ENCODE measurements around the gene TERT.
"Not testable (repeated sequence)": the region's sequence is repeated elsewhere in the genome, so short reads cannot be mapped to it uniquely, and the experiment has no call there.

The TERT gene

GRCh38 chr5:1330847-1331831 is 36.3 kb upstream of the TERT start:
- 96% methylated on average over 32 of the region's 35 CpGs for WGBS (ENCODE audit: insufficient coverage)
- CTCF ChIA-PET, result interaction anchor here (0.8 to 1.1 kb wide), 2 partner anchors 15 to 24 kb away, joined by 3 read pairs; no protein-coding TSS in a partner anchor

GRCh38 chr5:1330146-1330846 is 35.4 kb upstream of the TERT start:
- WGBS (ENCODE audit: insufficient coverage), result 94% methylated on average over 20 of the region's 23 CpGs
- Histone ChIP-seq H3K9me3 (ENCODE audit: control extremely low read depth in 1 of 5, control insufficient read depth in 4 of 5, insufficient read depth in 2 of 5, low read depth in 1 of 5, low read length in 4 of 5) (no peaks in the 10 kb centered on the region), H3K4me3 (ENCODE audit: control insufficient read depth in 1 of 7, extremely low read depth in 1 of 7, insufficient read depth in 4 of 7, low read depth in 2 of 7, low read length in 6 of 7) (no peak overlapping the region), H3K36me3 (ENCODE audit: control insufficient read depth in 4 of 4, insufficient read depth in 4 of 4, low read length in 3 of 4) (peaks cover 6 to 59% (median 47%) of the 10 kb centered on the region in 4 experiments), H3K4me1 (ENCODE audit: control extremely low read depth in 1 of 4, control insufficient read depth in 4 of 4, insufficient read depth in 4 of 4, low read length in 3 of 4) (no peaks in the 10 kb centered on the region), H3K27ac (ENCODE audit: insufficient read depth in 1 of 2, low read depth in 1 of 2, low read length in 2 of 2, poor library complexity in 1 of 2, severe bottlenecking in 2 of 2) (no peak overlapping the region), H3K27me3 (replicated peaks in 2 of 5; ENCODE audit: control insufficient read depth in 4 of 5, insufficient read depth in 5 of 5, low read length in 4 of 5) (no peaks in the 10 kb centered on the region)
- CTCF ChIA-PET, result interaction anchor here (0.8 kb wide), 1 partner anchor 16 kb away, joined by 3 read pairs; no protein-coding TSS in a partner anchor
- POLR2A ChIA-PET, result no interaction called here
- no peak for DNase-seq

More at GRCh38 chr5:1330847-1331831, 36.3 kb upstream of the TERT start:
- POLR2A ChIA-PET, result no interaction called here
- DNase-seq, result no peak
- Histone ChIP-seq H3K4me3 (ENCODE audit: control insufficient read depth in 1 of 7, extremely low read depth in 1 of 7, insufficient read depth in 4 of 7, low read depth in 2 of 7, low read length in 6 of 7) (no peak overlapping the region), H3K27me3 (replicated peaks in 2 of 5; ENCODE audit: control insufficient read depth in 4 of 5, insufficient read depth in 5 of 5, low read length in 4 of 5) (no peaks in the 10 kb centered on the region), H3K27ac (ENCODE audit: insufficient read depth in 1 of 2, low read depth in 1 of 2, low read length in 2 of 2, poor library complexity in 1 of 2, severe bottlenecking in 2 of 2) (no peak overlapping the region), H3K9me3 (ENCODE audit: control extremely low read depth in 1 of 5, control insufficient read depth in 4 of 5, insufficient read depth in 2 of 5, low read depth in 1 of 5, low read length in 4 of 5) (no peaks in the 10 kb centered on the region), H3K36me3 (ENCODE audit: control insufficient read depth in 4 of 4, insufficient read depth in 4 of 4, low read length in 3 of 4) (peaks cover 14 to 63% (median 50%) of the 10 kb centered on the region in 4 experiments), H3K4me1 (ENCODE audit: control extremely low read depth in 1 of 4, control insufficient read depth in 4 of 4, insufficient read depth in 4 of 4, low read length in 3 of 4) (no peaks in the 10 kb centered on the region)

GRCh38 chr5:1329111-1329579 is 34.3 kb upstream of the TERT start:
- H3K9me3 ChIP-seq (ENCODE audit: control extremely low read depth in 1 of 5, control insufficient read depth in 4 of 5, insufficient read depth in 2 of 5, low read depth in 1 of 5, low read length in 4 of 5), result no peaks in the 10 kb centered on the region
- POLR2A ChIA-PET, result no interaction called here
- no peak overlapping the region for H3K4me3 ChIP-seq (ENCODE audit: control insufficient read depth in 1 of 7, extremely low read depth in 1 of 7, insufficient read depth in 4 of 7, low read depth in 2 of 7, low read length in 6 of 7)
- H3K36me3 ChIP-seq (ENCODE audit: control insufficient read depth in 4 of 4, insufficient read depth in 4 of 4, low read length in 3 of 4), result peaks cover 9 to 62% (median 50%) of the 10 kb centered on the region in 4 experiments
- CTCF ChIA-PET, result no interaction called here
- 94% methylated on average over 9 of the region's 9 CpGs for WGBS (ENCODE audit: insufficient coverage)
- H3K27ac ChIP-seq (ENCODE audit: insufficient read depth in 1 of 2, low read depth in 1 of 2, low read length in 2 of 2, poor library complexity in 1 of 2, severe bottlenecking in 2 of 2), result no peak overlapping the region
- H3K4me1 ChIP-seq (ENCODE audit: control extremely low read depth in 1 of 4, control insufficient read depth in 4 of 4, insufficient read depth in 4 of 4, low read length in 3 of 4), result no peaks in the 10 kb centered on the region
- no peak for DNase-seq
- H3K27me3 ChIP-seq (replicated peaks in 2 of 5; ENCODE audit: control insufficient read depth in 4 of 5, insufficient read depth in 5 of 5, low read length in 4 of 5), result no peaks in the 10 kb centered on the region

GRCh38 chr5:1328237-1329110 is 33.6 kb upstream of the TERT start:
- H3K27ac ChIP-seq (ENCODE audit: insufficient read depth in 1 of 2, low read depth in 1 of 2, low read length in 2 of 2, poor library complexity in 1 of 2, severe bottlenecking in 2 of 2); H3K4me3 ChIP-seq (ENCODE audit: control insufficient read depth in 1 of 7, extremely low read depth in 1 of 7, insufficient read depth in 4 of 7, low read depth in 2 of 7, low read length in 6 of 7); H3K4me1 ChIP-seq (ENCODE audit: control extremely low read depth in 1 of 4, control insufficient read depth in 4 of 4, insufficient read depth in 4 of 4, low read length in 3 of 4); DNase-seq; POLR2A ChIA-PET; H3K27me3 ChIP-seq (replicated peaks in 2 of 5; ENCODE audit: control insufficient read depth in 4 of 5, insufficient read depth in 5 of 5, low read length in 4 of 5); H3K9me3 ChIP-seq (ENCODE audit: control extremely low read depth in 1 of 5, control insufficient read depth in 4 of 5, insufficient read depth in 2 of 5, low read depth in 1 of 5, low read length in 4 of 5): not testable (repeated sequence)
- 96% methylated on average over 7 of the region's 7 CpGs for WGBS (ENCODE audit: insufficient coverage)
- CTCF ChIA-PET, result interaction anchor here (1.2 kb wide), 1 partner anchor 11 kb away, joined by 4 read pairs; no protein-coding TSS in a partner anchor
- peaks cover 10 to 62% (median 50%) of the 10 kb centered on the region in 4 experiments for H3K36me3 ChIP-seq (ENCODE audit: control insufficient read depth in 4 of 4, insufficient read depth in 4 of 4, low read length in 3 of 4)

DNA sequence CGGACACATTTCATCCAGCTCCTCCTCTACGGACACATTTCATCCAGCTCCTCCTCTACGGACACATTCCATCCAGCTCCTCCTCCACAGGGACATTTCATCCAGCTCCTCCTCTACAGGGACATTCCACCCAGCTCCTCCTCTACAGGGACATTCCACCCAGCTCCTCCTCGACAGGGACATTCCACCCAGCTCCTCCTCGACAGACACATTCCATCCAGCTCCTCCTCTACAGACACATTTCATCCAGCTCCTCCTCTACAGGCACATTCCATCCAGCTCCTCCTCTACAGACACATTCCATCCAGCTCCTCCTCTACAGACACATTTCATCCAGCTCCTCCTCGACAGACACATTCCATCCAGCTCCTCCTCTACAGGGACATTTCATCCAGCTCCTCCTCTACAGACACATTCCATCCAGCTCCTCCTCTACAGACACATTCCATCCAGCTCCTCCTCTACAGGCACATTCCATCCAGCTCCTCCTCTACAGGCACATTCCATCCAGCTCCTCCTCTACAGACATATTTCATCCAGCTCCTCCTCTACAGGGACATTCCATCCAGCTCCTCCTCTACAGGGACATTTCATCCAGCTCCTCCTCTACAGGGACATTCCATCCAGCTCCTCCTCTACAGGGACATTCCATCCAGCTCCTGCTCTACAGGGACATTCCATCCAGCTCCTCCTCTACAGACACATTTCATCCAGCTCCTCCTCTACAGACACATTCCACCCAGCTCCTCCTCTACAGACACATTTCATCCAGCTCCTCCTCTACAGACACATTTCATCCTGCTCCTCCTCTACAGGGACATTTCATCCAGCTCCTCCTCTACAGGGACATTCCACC is 32.3 kb upstream of the TERT start:
- H3K27me3 ChIP-seq (replicated peaks in 2 of 5; ENCODE audit: control insufficient read depth in 4 of 5, insufficient read depth in 5 of 5, low read length in 4 of 5); POLR2A ChIA-PET; H3K27ac ChIP-seq (ENCODE audit: insufficient read depth in 1 of 2, low read depth in 1 of 2, low read length in 2 of 2, poor library complexity in 1 of 2, severe bottlenecking in 2 of 2); H3K4me3 ChIP-seq (ENCODE audit: control insufficient read depth in 1 of 7, extremely low read depth in 1 of 7, insufficient read depth in 4 of 7, low read depth in 2 of 7, low read length in 6 of 7); H3K4me1 ChIP-seq (ENCODE audit: control extremely low read depth in 1 of 4, control insufficient read depth in 4 of 4, insufficient read depth in 4 of 4, low read length in 3 of 4); H3K9me3 ChIP-seq (ENCODE audit: control extremely low read depth in 1 of 5, control insufficient read depth in 4 of 5, insufficient read depth in 2 of 5, low read depth in 1 of 5, low read length in 4 of 5); DNase-seq: not testable (repeated sequence)
- CTCF ChIA-PET, result interaction anchor here (1.2 to 1.4 kb wide), 2 partner anchors 9 to 15 kb away, joined by 3 to 4 read pairs; no protein-coding TSS in a partner anchor
- WGBS (ENCODE audit: insufficient coverage), result 95% methylated on average over 6 of the region's 6 CpGs
- H3K36me3 ChIP-seq (ENCODE audit: control insufficient read depth in 4 of 4, insufficient read depth in 4 of 4, low read length in 3 of 4), result peaks cover 10 to 65% (median 55%) of the 10 kb centered on the region in 4 experiments

- H3K27me3 ChIP-seq (replicated peaks in 2 of 5; ENCODE audit: control insufficient read depth in 4 of 5, insufficient read depth in 5 of 5, low read length in 4 of 5); POLR2A ChIA-PET; H3K4me1 ChIP-seq (ENCODE audit: control extremely low read depth in 1 of 4, control insufficient read depth in 4 of 4, insufficient read depth in 4 of 4, low read length in 3 of 4); H3K9me3 ChIP-seq (ENCODE audit: control extremely low read depth in 1 of 5, control insufficient read depth in 4 of 5, insufficient read depth in 2 of 5, low read depth in 1 of 5, low read length in 4 of 5); H3K4me3 ChIP-seq (ENCODE audit: control insufficient read depth in 1 of 7, extremely low read depth in 1 of 7, insufficient read depth in 4 of 7, low read depth in 2 of 7, low read length in 6 of 7); H3K27ac ChIP-seq (ENCODE audit: insufficient read depth in 1 of 2, low read depth in 1 of 2, low read length in 2 of 2, poor library complexity in 1 of 2, severe bottlenecking in 2 of 2); DNase-seq: not testable (repeated sequence)
- CTCF ChIA-PET, result interaction anchor here (1.4 kb wide), 1 partner anchor 15 kb away, joined by 3 read pairs; no protein-coding TSS in a partner anchor
- 92% methylated on average over 5 of the region's 5 CpGs for WGBS (ENCODE audit: insufficient coverage)
- H3K36me3 ChIP-seq (ENCODE audit: control insufficient read depth in 4 of 4, insufficient read depth in 4 of 4, low read length in 3 of 4), result peaks cover 10 to 66% (median 55%) of the 10 kb centered on the region in 4 experiments
Measured at GRCh38 chr5:1326532-1326875, 31.6 kb upstream of the TERT start.
